T-helper 9 cell (primary cell): ENCODE measurements around the gene SELENOS.
"Not testable (repeated sequence)": the region's sequence is repeated elsewhere in the genome, so short reads cannot be mapped to it uniquely, and the experiment has no call there.

Experiments
- DNase-seq: peaks from one replicate; pipeline ENCODE4 v3.0.0-alpha.2; 2020

Gene SELENOS

GRCh38 chr15:101309436-101310160, 32.3 kb upstream of the SELENOS start:
- no peak for DNase-seq

- no peak for DNase-seq
Observed at GRCh38 chr15:101308604-101309435, 31.5 kb upstream of the SELENOS start.

- DNase-seq = no peak
Observed at GRCh38 chr15:101307897-101308603, 30.8 kb upstream of the SELENOS start.

GRCh38 chr15:101307048-101307896, 30.0 kb upstream of the SELENOS start:
- no peak for DNase-seq

GRCh38 chr15:101306341-101307047, 29.2 kb upstream of the SELENOS start:
- no peak for DNase-seq

GRCh38 chr15:101305820-101306255, 28.6 kb upstream of the SELENOS start:
- DNase-seq = no peak

GRCh38 chr15:101303408-101303807, 26.1 kb upstream of the SELENOS start:
- DNase-seq = no peak

GRCh38 chr15:101296418-101297405, 19.4 kb upstream of the SELENOS start:
- DNase-seq = no peak

GRCh38 chr15:101295607-101296161, 18.4 kb upstream of the SELENOS start:
- DNase-seq = no peak

GRCh38 chr15:101294731-101295606, 17.7 kb upstream of the SELENOS start, which contains the start of gene SNRPA1:
TSS of gene SNRPA1 (minus strand) at chr15:101295248. CDS start at chr15:101295178, 70 bp downstream.
- DNase-seq = peak; percentile 97

- DNase-seq = no peak
Observed at GRCh38 chr15:101293122-101293521, 15.8 kb upstream of the SELENOS start.

GRCh38 chr15:101288905-101289513, 11.7 kb upstream of the SELENOS start:
- DNase-seq = no peak

GRCh38 chr15:101287342-101287741, 10.1 kb upstream of the SELENOS start:
- not testable (repeated sequence) for DNase-seq

GRCh38 chr15:101286471-101287114, 9.3 kb upstream of the SELENOS start:
- DNase-seq = no peak

GRCh38 chr15:101283931-101284330, 6.6 kb upstream of the SELENOS start:
- DNase-seq = no peak

GRCh38 chr15:101280007-101280406, 2.7 kb upstream of the SELENOS start:
- DNase-seq = no peak

- DNase-seq = no peak
Observed at GRCh38 chr15:101277943-101278564, 769 bp upstream of the SELENOS start.
